A549 treated with Hydrocortisone at 1 μM for 4 hours (cell line): ENCODE measurements around the gene PCDHGA10. TPM values are rescaled to one million over a fixed set of nuclear protein-coding genes. Genes with fewer than 3 reads are reported as not detected.

Source experiments
- total RNA-seq: library from RNA; stranded (reverse); fragments of 200-300 nt; extraction: Qiagen RNA extraction; gene quantifications from 5 replicates; pipeline ENCODE4 v1.2.3, GENCODE V29; 2022

PCDHGA10 gene
- total RNA-seq, 1 experiment from 2014 or later: 0.02 TPM

Other genes starting within 250 kb of the PCDHGA10 start
- not detected in 5 replicates for gene PCDHB7, start 240.3 kb upstream of the PCDHGA10 start, total RNA-seq
- gene PCDHB8, start 235.2 kb upstream of the PCDHGA10 start, total RNA-seq: 0.13 to 0.36 TPM (median 0.30 TPM) in 5 replicates
- gene PCDHB16, start 230.6 kb upstream of the PCDHGA10 start, total RNA-seq: 0.05 to 0.08 TPM (median 0.05 TPM) in 4 of 5 replicates, not detected in the other
- gene PCDHB9, start 225.8 kb upstream of the PCDHGA10 start, total RNA-seq: 0.03 TPM in 1 of 5 replicates, not detected in the others
- 0.03 to 0.06 TPM (median 0.05 TPM) in 3 of 5 replicates, not detected in the others for gene PCDHB10, start 220.6 kb upstream of the PCDHGA10 start, total RNA-seq
- 0.03 to 0.08 TPM (median 0.06 TPM) in 5 replicates for gene PCDHB11, start 213.4 kb upstream of the PCDHGA10 start, total RNA-seq
- 0.06 TPM in 1 of 5 replicates, not detected in the others for gene PCDHB12, start 204.3 kb upstream of the PCDHGA10 start, total RNA-seq
- 0.06 to 0.09 TPM (median 0.09 TPM) in 4 of 5 replicates, not detected in the other for gene PCDHB13, start 199.1 kb upstream of the PCDHGA10 start, total RNA-seq
- gene PCDHB14, start 189.6 kb upstream of the PCDHGA10 start, total RNA-seq: 0.06 to 0.10 TPM (median 0.08 TPM) in 5 replicates
- gene PCDHB15, start 167.6 kb upstream of the PCDHGA10 start, total RNA-seq: 0.03 to 0.14 TPM (median 0.06 TPM) in 5 replicates
- not detected in 5 replicates for gene SLC25A2, start 108.9 kb upstream of the PCDHGA10 start, total RNA-seq
- gene TAF7, start 92.2 kb upstream of the PCDHGA10 start, total RNA-seq: 60.4 to 85.3 TPM (median 69.6 TPM) in 5 replicates
- gene PCDHGA1, start 82.5 kb upstream of the PCDHGA10 start, total RNA-seq: 0.22 to 0.38 TPM (median 0.31 TPM) in 5 replicates
- gene PCDHGA2, start 74.2 kb upstream of the PCDHGA10 start, total RNA-seq: 0.54 to 0.91 TPM (median 0.62 TPM) in 5 replicates
- not detected in 5 replicates for gene PCDHGA3, start 69.2 kb upstream of the PCDHGA10 start, total RNA-seq
- 1.3 to 2.2 TPM (median 1.6 TPM) in 5 replicates for gene PCDHGB1, start 62.9 kb upstream of the PCDHGA10 start, total RNA-seq
- gene PCDHGA4, start 58.0 kb upstream of the PCDHGA10 start, total RNA-seq: 0.06 to 0.16 TPM (median 0.12 TPM) in 4 of 5 replicates, not detected in the other
- 0.05 to 0.13 TPM (median 0.11 TPM) in 4 of 5 replicates, not detected in the other for gene PCDHGB2, start 53.0 kb upstream of the PCDHGA10 start, total RNA-seq
- gene PCDHGA5, start 48.8 kb upstream of the PCDHGA10 start, total RNA-seq: 0.10 to 0.23 TPM (median 0.13 TPM) in 5 replicates
- 0.20 to 0.25 TPM (median 0.21 TPM) in 5 replicates for gene PCDHGB3, start 42.7 kb upstream of the PCDHGA10 start, total RNA-seq
- gene PCDHGA6, start 39.1 kb upstream of the PCDHGA10 start, total RNA-seq: 0.14 to 0.26 TPM (median 0.20 TPM) in 5 replicates
- 0.57 to 1.2 TPM (median 0.76 TPM) in 5 replicates for gene PCDHGA7, start 30.2 kb upstream of the PCDHGA10 start, total RNA-seq
- 0.56 to 1.1 TPM (median 0.85 TPM) in 5 replicates for gene PCDHGB4, start 25.3 kb upstream of the PCDHGA10 start, total RNA-seq
- gene PCDHGA8, start 20.4 kb upstream of the PCDHGA10 start, total RNA-seq: 0.02 to 0.05 TPM (median 0.05 TPM) in 3 of 5 replicates, not detected in the others
- gene PCDHGB5, start 15.0 kb upstream of the PCDHGA10 start, total RNA-seq: 2.0 to 2.6 TPM (median 2.3 TPM) in 5 replicates
- 0.05 to 0.07 TPM (median 0.07 TPM) in 4 of 5 replicates, not detected in the other for gene PCDHGA9, start 10.2 kb upstream of the PCDHGA10 start, total RNA-seq
- gene PCDHGB6, start 5.0 kb upstream of the PCDHGA10 start, total RNA-seq: 0.05 to 0.18 TPM (median 0.10 TPM) in 5 replicates
- 0.02 to 0.08 TPM (median 0.07 TPM) in 5 replicates for gene PCDHGB7, start 4.7 kb downstream of the PCDHGA10 start, total RNA-seq
- gene PCDHGA11, start 8.1 kb downstream of the PCDHGA10 start, total RNA-seq: 0.02 to 0.06 TPM (median 0.02 TPM) in 3 of 5 replicates, not detected in the others
- 0.03 TPM in 2 of 5 replicates, not detected in the others for gene PCDHGA12, start 17.5 kb downstream of the PCDHGA10 start, total RNA-seq
- gene PCDHGC3, start 63.0 kb downstream of the PCDHGA10 start, total RNA-seq: 5.3 to 6.9 TPM (median 6.2 TPM) in 5 replicates
- gene PCDHGC4, start 72.0 kb downstream of the PCDHGA10 start, total RNA-seq: not detected in 5 replicates
- 0.02 TPM in 1 of 5 replicates, not detected in the others for gene PCDHGC5, start 76.1 kb downstream of the PCDHGA10 start, total RNA-seq
- 94.5 to 109 TPM (median 96.9 TPM) in 5 replicates for gene DIAPH1, start 206.0 kb downstream of the PCDHGA10 start, total RNA-seq
- gene HDAC3, start 223.9 kb downstream of the PCDHGA10 start, total RNA-seq: 47.2 to 51.9 TPM (median 48.5 TPM) in 5 replicates
- gene RELL2, start 224.0 kb downstream of the PCDHGA10 start, total RNA-seq: 3.7 to 5.0 TPM (median 4.3 TPM) in 5 replicates
- gene FCHSD1, start 238.4 kb downstream of the PCDHGA10 start, total RNA-seq: 6.0 to 11.1 TPM (median 8.8 TPM) in 5 replicates